ENCODE measurements around the gene CD38.
"Not testable (repeated sequence)": the region's sequence is repeated elsewhere in the genome, so short reads cannot be mapped to it uniquely, and the experiment has no call there.

CD38 gene

DNA sequence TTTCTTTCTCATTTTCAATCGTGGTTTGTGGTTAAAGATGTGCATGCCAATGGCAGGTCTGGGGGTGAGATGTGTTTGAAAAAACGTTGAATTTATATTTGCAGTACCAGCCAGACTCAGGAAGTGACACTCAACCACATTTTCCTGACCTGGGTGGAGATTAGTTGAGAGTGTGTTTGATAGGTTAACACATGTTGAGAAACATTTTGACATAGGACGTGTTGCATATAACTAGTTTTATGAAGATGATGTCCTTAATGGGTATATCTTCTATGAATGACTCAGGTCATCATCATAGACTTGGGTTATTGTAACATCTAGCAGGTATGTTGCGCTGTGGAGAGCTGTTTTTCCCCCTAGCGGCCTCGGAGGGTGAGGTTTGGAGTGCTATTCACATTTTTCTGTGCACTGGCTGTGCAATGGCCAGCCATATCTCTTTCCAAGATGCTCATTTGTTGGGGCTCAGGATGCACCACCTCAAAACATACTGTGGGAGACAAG lies 21.7 kb upstream of the CD38 start:
- POLR2A ChIA-PET: no interaction called here
- DNase-seq (ENCODE audit: extremely low spot score): peak; percentile 38
- TF ChIP-seq, protein P1, sequence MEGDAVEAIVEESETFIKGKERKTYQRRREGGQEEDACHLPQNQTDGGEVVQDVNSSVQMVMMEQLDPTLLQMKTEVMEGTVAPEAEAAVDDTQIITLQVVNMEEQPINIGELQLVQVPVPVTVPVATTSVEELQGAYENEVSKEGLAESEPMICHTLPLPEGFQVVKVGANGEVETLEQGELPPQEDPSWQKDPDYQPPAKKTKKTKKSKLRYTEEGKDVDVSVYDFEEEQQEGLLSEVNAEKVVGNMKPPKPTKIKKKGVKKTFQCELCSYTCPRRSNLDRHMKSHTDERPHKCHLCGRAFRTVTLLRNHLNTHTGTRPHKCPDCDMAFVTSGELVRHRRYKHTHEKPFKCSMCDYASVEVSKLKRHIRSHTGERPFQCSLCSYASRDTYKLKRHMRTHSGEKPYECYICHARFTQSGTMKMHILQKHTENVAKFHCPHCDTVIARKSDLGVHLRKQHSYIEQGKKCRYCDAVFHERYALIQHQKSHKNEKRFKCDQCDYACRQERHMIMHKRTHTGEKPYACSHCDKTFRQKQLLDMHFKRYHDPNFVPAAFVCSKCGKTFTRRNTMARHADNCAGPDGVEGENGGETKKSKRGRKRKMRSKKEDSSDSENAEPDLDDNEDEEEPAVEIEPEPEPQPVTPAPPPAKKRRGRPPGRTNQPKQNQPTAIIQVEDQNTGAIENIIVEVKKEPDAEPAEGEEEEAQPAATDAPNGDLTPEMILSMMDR (IDR thresholded peaks at IDR 0.05; ENCODE audit: control extremely low read depth, extremely low read depth, low read depth, missing control alignments): peak; percentile 27
- CTCF ChIA-PET: interaction anchor here (0.8 to 2.6 kb wide), 14 partner anchors 9 to 126 kb away, joined by 3 to 17 read pairs (median 5); no protein-coding TSS in a partner anchor

DNA sequence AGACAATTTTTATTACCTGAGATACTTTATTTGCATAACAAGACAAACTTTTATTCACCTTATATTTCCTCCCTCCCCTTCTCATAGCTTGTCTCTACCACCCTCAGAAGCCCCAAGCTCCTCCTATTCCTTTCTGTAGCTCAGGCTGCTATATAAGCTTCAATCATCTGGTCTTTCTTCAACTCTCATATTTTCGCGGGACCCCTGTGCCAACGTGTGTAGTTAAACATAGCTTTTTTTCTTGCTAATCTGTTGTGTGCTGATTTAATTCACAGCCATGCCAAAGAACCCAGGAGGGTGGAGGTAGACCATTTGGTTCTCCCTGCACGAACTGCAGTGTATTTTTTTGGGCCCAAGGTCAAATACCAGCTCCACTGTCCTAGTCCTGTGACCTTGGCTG lies 21.1 kb upstream of the CD38 start:
- POLR2A ChIA-PET: no interaction called here
- TF ChIP-seq, protein P1 (IDR thresholded peaks at IDR 0.05; ENCODE audit: control extremely low read depth, extremely low read depth, low read depth, missing control alignments): no peak
- CTCF ChIA-PET: interaction anchor here (1.4 to 2.6 kb wide), 9 partner anchors 9 to 125 kb away, joined by 3 to 17 read pairs (median 7); no protein-coding TSS in a partner anchor
- DNase-seq (ENCODE audit: extremely low spot score): no peak

DNA sequence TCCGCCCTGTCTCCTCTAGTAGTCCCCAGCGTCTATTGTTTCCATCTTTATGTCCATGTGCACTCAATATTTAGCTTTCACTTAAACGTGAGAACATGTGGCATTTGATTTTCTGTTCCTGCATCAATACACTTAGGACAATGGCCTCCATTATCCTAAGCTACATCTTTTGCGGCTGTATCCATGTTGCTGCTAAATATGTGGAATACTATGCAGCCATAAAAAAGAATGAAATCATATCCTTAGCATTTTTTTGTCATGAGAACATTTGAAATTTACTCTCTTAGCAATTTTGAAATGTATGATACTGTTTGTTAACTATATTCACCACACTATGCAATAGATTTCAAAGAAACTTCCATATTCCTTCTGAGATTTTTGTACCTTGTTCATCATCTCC lies 19.8 kb upstream of the CD38 start:
- CTCF ChIA-PET: no interaction called here

DNA sequence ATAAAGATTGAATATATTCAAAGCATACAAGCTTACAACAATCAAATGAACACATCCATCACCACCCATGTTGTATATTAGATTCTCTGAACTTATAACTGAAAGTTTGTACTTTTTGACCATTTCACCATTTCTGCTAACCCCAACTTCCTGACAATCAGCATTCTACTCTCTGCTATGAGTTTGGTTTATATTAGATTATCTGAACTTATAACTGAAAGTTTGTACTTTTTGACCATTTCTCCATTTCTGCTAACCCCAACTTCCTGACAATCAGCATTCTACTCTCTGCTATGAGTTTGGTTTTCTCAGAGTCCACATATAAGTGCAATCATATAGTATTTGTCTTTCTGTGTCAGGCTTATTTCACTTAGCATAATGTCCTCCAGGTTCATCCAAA lies 15.7 kb upstream of the CD38 start:
- DNase-seq (ENCODE audit: extremely low spot score); CTCF ChIA-PET; POLR2A ChIA-PET: not testable (repeated sequence)

More for the DNA sequence above, 19.8 kb upstream of the CD38 start:
- POLR2A ChIA-PET: no interaction called here
- DNase-seq (ENCODE audit: extremely low spot score): no peak
- TF ChIP-seq, protein P1 (IDR thresholded peaks at IDR 0.05; ENCODE audit: control extremely low read depth, extremely low read depth, low read depth, missing control alignments): no peak

DNA sequence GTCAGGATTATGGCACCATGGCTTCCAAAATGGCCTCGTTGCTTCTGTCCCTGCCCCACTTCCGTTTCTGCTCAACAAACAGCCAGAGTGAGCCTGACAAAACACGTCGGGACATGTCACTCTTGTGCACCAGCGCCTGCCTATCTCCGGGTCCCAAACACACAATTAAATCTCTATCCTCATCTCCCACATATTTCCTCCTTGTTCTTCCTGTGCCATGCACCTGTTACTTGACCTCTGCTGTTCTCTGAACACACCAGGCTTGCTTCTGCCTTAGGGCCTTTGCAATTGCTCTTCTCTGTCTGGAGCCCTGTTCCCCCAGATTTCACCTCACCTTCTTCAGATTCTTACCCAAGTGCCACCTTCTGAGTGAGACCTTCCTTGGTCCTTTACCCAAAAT lies 12.7 kb upstream of the CD38 start:
- DNase-seq (ENCODE audit: extremely low spot score): no peak
- POLR2A ChIA-PET: no interaction called here
- CTCF ChIA-PET: interaction anchor here (1.0 to 2.3 kb wide), 4 partner anchors 9 to 41 kb away, joined by 3 to 14 read pairs (median 6); no protein-coding TSS in a partner anchor
- TF ChIP-seq, protein P1 (IDR thresholded peaks at IDR 0.05; ENCODE audit: control extremely low read depth, extremely low read depth, low read depth, missing control alignments): no peak

DNA sequence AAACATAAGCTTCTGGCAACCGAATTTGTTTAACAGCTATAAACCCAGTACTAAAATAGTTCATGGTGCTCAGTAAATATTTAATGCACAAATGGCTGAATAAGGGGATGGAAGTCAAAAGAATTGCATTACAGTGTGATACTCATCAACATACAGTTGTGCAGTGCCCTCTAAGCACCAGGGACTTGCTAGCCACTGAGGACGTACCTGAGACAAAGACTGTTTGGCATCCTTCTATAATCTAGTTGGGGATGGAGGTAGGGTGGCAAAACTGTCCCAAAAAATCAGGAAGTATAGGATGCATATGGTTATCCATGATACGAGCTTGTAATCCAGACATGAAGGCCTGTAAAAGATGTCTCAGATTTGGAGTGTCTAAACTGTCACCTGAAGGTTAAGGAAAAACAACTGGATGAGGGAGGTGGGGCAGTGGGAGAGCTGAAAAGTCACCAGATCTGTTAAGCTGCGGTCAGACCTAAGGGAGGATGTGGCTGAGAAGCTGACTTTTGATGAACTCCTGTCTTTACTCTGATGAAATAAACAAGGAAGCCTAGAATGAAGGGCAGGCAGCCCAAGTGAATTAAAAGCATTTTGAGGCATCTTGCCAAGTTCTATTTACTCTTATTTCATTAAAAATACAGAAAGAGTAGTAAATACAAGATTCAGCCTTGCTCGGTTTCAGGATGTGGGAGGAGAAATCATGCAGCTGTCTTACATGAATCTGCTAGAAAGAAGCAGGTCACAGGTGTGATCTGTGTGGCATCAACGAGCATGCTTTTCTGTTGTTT lies 12.0 kb upstream of the CD38 start:
- POLR2A ChIA-PET: no interaction called here
- CTCF ChIA-PET: interaction anchor here (1.0 to 2.3 kb wide), 5 partner anchors 9 to 40 kb away, joined by 3 to 14 read pairs (median 4); no protein-coding TSS in a partner anchor
- TF ChIP-seq, protein P1 (IDR thresholded peaks at IDR 0.05; ENCODE audit: control extremely low read depth, extremely low read depth, low read depth, missing control alignments): no peak
- no peak for DNase-seq (ENCODE audit: extremely low spot score)

DNA sequence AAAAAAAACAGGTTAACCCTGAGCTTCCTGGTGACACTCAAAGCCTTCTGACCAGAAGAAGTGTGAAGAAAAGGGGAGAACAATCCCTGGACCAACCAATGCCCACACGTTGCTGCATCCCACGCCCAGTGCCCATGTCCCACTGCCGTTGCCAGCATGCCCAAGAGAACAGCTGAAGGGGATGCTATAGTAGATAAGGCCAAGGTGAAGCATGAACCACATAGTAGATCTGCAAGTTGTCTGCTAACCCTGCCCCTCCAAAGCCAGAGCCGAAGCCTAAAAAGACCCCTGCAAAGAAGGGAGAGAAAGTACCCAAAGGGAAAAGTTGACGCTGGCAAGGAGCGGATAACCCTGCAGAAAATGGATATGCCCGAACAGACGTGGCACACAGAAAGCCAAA lies 11.3 kb upstream of the CD38 start:
- no peak for DNase-seq (ENCODE audit: extremely low spot score)
- ChIA-PET POLR2A (no interaction called here), CTCF (interaction anchor here (1.0 to 2.3 kb wide), 3 partner anchors 10 to 39 kb away, joined by 3 to 14 read pairs (median 7); no protein-coding TSS in a partner anchor)
- TF ChIP-seq, protein P1 (IDR thresholded peaks at IDR 0.05; ENCODE audit: control extremely low read depth, extremely low read depth, low read depth, missing control alignments): no peak
